NCI-H345 treated with DMSO at 0.1 percent for 48 hours (cell line): Measurements from ENCODE around the gene PPP4C.
"Not testable (repeated sequence)": the region's sequence is repeated elsewhere in the genome, so short reads cannot be mapped to it uniquely, and the experiment has no call there.

Experiments used
- DNase-seq: peaks from one replicate; lab custom pipeline; 2025; ENCODE audit not compliant: unreplicated experiment; lab: John Stamatoyannopoulos, UW

PPP4C gene

DNA sequence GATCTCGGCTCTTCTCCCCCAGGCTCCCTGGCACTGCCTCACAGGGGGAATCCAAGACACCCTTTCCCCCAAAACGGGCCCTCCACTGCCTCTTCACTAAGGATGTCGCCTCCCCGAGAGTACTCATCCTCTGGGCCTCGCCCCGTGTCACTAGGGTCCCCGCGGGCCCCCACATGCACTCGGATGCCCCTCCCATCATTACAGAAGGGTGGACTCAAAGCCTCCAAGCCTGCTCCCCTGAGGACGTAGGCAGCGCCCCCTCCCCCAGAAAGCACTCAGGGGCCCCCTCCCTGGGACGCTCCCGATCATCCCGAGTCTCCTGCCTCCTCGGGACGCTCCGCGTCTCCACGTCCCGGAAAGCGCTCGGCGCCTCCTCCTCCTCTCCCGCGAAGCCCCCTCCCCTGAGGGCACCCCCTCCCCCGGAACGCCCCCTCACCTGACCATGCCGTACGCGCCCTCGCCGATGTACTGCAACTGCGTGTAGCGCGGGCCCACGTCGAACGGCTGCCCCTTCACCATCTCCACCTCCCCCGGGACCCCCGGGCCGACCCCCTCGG is 46.9 kb downstream of the PPP4C start:
- no peak for DNase-seq

DNA sequence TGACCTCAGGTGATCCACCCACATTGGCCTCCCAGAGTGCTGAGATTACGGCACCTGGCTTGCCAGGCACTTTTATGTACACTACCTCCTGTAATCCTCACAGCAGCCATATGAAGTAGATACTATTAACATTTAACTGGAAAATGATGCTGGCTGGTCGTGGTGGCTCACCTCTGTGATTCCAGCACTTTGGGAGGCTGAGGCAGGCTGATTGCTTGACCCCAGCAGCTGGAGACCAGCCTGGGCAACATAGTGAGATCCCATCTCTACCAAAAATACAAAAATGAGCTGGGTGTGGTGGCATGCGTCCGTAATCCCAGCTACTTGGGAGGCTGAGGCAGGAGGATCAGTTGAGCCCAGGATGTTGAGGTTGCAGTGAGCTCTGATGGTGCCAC is 49.2 kb downstream of the PPP4C start:
- no peak for DNase-seq

DNA sequence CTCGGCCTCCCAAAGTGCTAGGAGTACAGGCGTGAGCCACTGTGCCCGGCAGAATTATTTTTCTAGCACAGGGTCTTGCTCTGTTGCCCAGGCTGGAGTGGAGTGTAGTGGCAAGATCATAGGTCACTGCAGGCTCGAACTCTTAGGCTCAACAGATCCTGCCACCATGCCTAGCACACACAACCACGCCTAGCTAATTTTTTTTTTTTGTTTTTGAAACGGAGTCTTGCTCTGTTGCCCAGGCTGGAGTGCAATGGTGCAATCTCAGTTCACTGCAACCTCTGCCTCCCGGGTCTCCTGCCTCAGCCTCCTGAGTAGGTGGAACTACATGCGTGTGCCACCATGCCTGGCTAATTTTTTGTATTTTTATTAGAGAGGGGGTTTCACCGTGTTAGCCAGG is 49.9 kb downstream of the PPP4C start:
- not testable (repeated sequence) for DNase-seq

DNA sequence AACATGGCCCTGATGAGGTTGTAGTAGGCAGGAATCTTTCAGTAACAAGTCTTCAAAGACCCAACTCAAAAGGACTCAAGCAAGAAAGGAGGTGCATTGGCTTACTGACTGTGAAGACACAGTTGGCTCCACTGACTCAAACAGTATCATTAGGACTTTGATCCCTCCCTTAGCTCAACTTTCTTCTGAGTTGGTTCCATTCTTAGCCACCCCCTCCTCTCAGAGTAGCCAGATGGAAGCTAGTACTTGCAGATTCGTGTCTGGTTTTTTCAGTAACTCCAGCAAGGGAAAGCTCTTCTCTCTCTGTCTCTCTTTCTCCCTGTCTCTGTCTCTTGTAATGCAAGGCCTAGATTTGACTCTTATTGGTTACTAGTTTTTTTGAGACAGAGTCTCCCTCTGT is 52.2 kb downstream of the PPP4C start:
- DNase-seq, result no peak

DNA sequence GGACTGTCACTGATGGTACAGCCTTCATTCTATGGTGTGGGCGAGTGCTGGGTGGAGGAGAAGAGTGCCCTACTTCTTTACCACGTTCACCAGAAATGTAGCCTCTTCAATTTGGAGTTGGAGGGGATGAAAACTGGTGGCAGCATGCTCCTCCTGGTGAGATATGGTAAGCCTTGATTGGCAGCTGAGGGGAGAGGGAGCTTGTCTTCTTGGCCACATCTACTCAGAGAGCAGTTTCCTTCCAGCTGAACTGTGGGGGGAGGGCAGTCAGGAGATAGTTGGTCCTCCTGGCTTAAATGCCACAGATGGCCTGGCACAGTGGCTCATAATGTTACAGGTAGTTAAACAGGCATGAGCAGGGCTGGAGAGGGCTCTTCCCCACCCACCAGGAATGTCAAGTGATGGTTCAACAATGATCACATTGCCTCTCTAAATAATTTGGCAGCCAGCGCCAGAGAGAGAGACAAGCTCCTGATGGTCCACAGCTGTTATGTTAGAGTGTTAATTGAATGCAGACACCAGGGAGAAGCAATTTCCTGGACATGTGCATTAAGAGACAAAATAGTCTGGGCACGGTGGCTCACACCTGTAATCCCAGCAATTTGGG is 56.2 kb downstream of the PPP4C start:
- DNase-seq, result peak; percentile 88

DNA sequence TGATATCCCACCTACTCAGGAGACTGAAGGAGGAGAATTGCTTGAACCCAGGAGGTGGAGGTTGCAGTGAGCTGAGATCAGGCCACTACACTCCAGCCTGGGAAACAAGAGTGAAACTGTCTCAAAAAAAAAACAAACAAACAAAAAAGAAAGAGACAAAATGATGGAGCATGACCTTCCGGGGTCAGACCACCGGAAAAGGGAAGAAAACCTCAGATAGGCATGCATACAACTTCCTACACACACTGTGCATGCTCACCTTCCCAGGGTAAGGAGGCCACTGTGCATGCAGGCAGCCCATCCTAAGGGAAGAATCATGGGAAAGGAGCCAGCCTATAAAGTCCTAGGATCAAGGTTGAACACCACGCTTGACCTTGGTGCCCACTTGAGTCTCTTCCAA is 56.8 kb downstream of the PPP4C start:
- DNase-seq, result no peak
